Fibroblast of lung (primary cell): Measurements from ENCODE around the gene SRGAP1. TPM values are rescaled to one million over a fixed set of nuclear protein-coding genes. Genes with fewer than 3 reads are reported as not detected.
"Not testable (repeated sequence)": the region's sequence is repeated elsewhere in the genome, so short reads cannot be mapped to it uniquely, and the experiment has no call there.

Source experiments
- DNase-seq, 2 donors: peaks; one replicate each; pipeline versions ENCODE4 v3.0.0 to v3.0.0-alpha.2; 2010; ENCODE audit warnings: low read depth in 2 of 2
- H2AFZ ChIP-seq: 2 replicates; pipeline ENCODE4 v1.5.1; 2012; ENCODE audit warnings: low read length, control low read depth, inconsistent platforms
- H3K27ac ChIP-seq: 2 replicates; pipeline ENCODE4 v1.5.1; 2011; ENCODE audit warnings: low read length, control low read depth; ENCODE audit not compliant: insufficient read depth
- H3K27me3 ChIP-seq: 2 replicates; pipeline ENCODE4 v1.5.1; 2011; ENCODE audit warnings: mild to moderate bottlenecking, low read length; ENCODE audit not compliant: control insufficient read depth, insufficient read depth
- H3K36me3 ChIP-seq: 2 replicates; pipeline ENCODE4 v1.5.1; 2011; ENCODE audit warnings: low read length; ENCODE audit not compliant: control insufficient read depth, insufficient read depth
- H3K4me1 ChIP-seq: 2 replicates; pipeline ENCODE4 v1.5.1; 2011; ENCODE audit warnings: low read length; ENCODE audit not compliant: control insufficient read depth, insufficient read depth; ENCODE audit errors: extremely low read depth
- H3K4me2 ChIP-seq: 2 replicates; pipeline ENCODE4 v1.5.1; 2011; ENCODE audit warnings: low read length, control low read depth; ENCODE audit not compliant: insufficient read depth; ENCODE audit errors: extremely low read depth
- H3K4me3 ChIP-seq, 4 experiments: fragments of 200-600 bp in 1 of 4; sonication (generic) in 1 of 4; replicated peaks in 1 of 4; 2 replicates each; pipeline ENCODE4 v1.5.1; 2011 to 2016; ENCODE audit warnings: low read length in 4 of 4, low read depth in 3 of 4, mild to moderate bottlenecking in 3 of 4, control low read depth in 2 of 4, inconsistent platforms in 1 of 4, mixed read lengths in 1 of 4; ENCODE audit not compliant: insufficient read depth in 1 of 4; ENCODE audit errors: control extremely low read depth in 1 of 4
- H3K79me2 ChIP-seq: 2 replicates; pipeline ENCODE4 v1.5.1; 2012; ENCODE audit warnings: mild to moderate bottlenecking, low read length, inconsistent platforms; ENCODE audit not compliant: control insufficient read depth, insufficient read depth
- H3K9ac ChIP-seq: 2 replicates; pipeline ENCODE4 v1.5.1; 2011; ENCODE audit warnings: mild to moderate bottlenecking, low read length, control low read depth; ENCODE audit not compliant: insufficient read depth
- H3K9me3 ChIP-seq: 2 replicates; pipeline ENCODE4 v1.5.1; 2012; ENCODE audit warnings: low read depth, low read length; ENCODE audit not compliant: control insufficient read depth, insufficient read depth
- H4K20me1 ChIP-seq: 2 replicates; pipeline ENCODE4 v1.5.1; 2011; ENCODE audit warnings: low read length; ENCODE audit not compliant: control insufficient read depth, insufficient read depth; ENCODE audit errors: extremely low read depth
- EZH2 ChIP-seq: IDR thresholded peaks from 2 replicates; pipeline ENCODE4 v1.5.1; 2012; ENCODE audit warnings: low read length, control low read depth, mild to moderate bottlenecking; ENCODE audit errors: missing control alignments
- polyA plus RNA-seq, 2 donors: library from polyadenylated mRNA; depleted of rRNA in 1 of 2; stranded (reverse) in 1 of 2; unstranded in 1 of 2; fragments of >200 nt; gene quantifications; 2 replicates each; pipeline ENCODE4 v1.2.1, GENCODE V29; 2011 to 2012; ENCODE audit warnings: missing spikeins in 1 of 2
- total RNA-seq: library from RNA; depleted of rRNA; stranded (reverse); fragments of >200 nt; gene quantifications from 2 replicates; pipeline ENCODE4 v1.2.1, GENCODE V29; 2014
- TF ChIP-seq, protein P1 (sequence below), 2 donors: IDR thresholded peaks in 1 of 2; conservative IDR thresholded peaks in 1 of 2; 1 replicate in 1 of 2; 2 replicates in 1 of 2; pipeline ENCODE4 v1.5.1; 2011 to 2012; ENCODE audit warnings: low read length in 2 of 2, control low read depth in 1 of 2, inconsistent platforms in 1 of 2, low read depth in 1 of 2, mild to moderate bottlenecking in 1 of 2

SRGAP1 gene
- total and polyA plus RNA-seq, 2 donors (not counting 1 experiment from before 2014, with no cell fraction given): 18.9 to 30.2 TPM

DNA sequence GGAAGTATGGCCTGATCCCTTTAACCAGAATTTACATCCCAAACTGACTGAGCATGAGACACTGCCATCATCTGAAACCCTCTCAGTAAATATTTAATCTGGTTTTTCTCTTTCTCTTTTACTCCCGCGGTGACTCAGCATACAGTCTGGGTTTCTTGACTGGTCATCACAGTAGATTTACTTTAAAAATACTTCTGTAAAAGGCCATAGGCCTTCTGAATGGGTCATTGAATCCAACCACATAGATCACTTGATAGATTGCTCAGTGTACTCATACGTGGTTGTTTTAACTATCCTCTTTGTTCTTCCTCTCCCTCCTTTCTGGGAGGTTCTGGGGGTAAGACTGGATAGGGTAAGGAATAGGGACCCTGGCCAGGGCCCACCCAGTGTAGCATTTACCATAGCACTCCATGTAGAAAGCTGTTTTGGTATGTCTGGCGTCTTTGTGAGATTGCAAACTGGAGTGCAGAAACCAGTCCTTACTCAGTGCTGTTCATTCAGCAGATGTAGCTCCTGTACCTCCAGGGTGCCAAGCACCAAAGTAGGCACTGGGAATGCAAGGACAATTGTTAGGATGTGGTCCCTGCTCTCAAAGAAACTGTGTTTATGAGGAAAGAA lies 165.7 kb downstream of the SRGAP1 start:
- Histone ChIP-seq H3K9ac (no peak overlapping the region), H3K27ac (peak overlapping the region; percentile 75)

DNA sequence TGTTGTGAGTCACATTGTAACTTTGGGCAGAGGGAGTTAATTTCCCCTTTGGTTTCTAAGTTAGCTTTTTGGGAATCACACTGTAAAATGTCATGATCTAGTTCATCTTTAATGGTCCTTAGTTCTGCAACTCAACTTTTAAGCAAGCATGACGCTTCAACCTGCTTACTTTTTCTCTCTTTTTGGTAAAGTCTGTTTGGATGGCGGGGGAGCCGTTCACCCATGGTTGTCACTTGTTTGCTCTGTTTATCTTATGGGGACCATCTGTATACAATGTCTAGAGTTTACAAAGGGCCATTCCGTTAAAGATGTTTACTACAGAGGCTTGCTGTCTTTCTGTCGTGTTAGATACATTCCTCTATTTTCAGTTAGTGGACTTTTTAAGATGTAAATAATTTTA lies 172.0 kb downstream of the SRGAP1 start:
- Histone ChIP-seq H3K36me3 (no peaks in the 10 kb centered on the region), H3K27me3 (no peaks in the 10 kb centered on the region), H3K4me3 (no peak overlapping the region), H3K27ac (no peak overlapping the region), H4K20me1 (no peaks in the 10 kb centered on the region), H3K9me3 (no peaks in the 10 kb centered on the region), H3K4me1 (no peaks in the 10 kb centered on the region), H2AFZ (no peak overlapping the region), H3K4me2 (no peak overlapping the region), H3K79me2 (peaks cover 14% of the 10 kb centered on the region), H3K9ac (no peak overlapping the region)
- DNase-seq: no peak
- TF ChIP-seq, protein P1, sequence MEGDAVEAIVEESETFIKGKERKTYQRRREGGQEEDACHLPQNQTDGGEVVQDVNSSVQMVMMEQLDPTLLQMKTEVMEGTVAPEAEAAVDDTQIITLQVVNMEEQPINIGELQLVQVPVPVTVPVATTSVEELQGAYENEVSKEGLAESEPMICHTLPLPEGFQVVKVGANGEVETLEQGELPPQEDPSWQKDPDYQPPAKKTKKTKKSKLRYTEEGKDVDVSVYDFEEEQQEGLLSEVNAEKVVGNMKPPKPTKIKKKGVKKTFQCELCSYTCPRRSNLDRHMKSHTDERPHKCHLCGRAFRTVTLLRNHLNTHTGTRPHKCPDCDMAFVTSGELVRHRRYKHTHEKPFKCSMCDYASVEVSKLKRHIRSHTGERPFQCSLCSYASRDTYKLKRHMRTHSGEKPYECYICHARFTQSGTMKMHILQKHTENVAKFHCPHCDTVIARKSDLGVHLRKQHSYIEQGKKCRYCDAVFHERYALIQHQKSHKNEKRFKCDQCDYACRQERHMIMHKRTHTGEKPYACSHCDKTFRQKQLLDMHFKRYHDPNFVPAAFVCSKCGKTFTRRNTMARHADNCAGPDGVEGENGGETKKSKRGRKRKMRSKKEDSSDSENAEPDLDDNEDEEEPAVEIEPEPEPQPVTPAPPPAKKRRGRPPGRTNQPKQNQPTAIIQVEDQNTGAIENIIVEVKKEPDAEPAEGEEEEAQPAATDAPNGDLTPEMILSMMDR (conservative IDR thresholded peaks at IDR 0.05 in 1 of 2, IDR thresholded peaks at IDR 0.05 in 1 of 2; ENCODE audit: low read depth in 1 of 2, low read length in 2 of 2): no peak
- no peak for TF ChIP-seq EZH2

More for the DNA sequence above, 165.7 kb downstream of the SRGAP1 start:
- no peaks in the 10 kb centered on the region for H3K9me3 ChIP-seq
- TF ChIP-seq, protein P1 (conservative IDR thresholded peaks at IDR 0.05 in 1 of 2, IDR thresholded peaks at IDR 0.05 in 1 of 2; ENCODE audit: low read depth in 1 of 2, low read length in 2 of 2): no peak
- no peak for TF ChIP-seq EZH2
- no peaks in the 10 kb centered on the region for H4K20me1 ChIP-seq
- no peak overlapping the region for H2AFZ ChIP-seq
- no peak overlapping the region for H3K4me3 ChIP-seq
- no peaks in the 10 kb centered on the region for H3K36me3 ChIP-seq
- H3K27me3 ChIP-seq: no peaks in the 10 kb centered on the region
- peaks cover 20% of the 10 kb centered on the region for H3K4me1 ChIP-seq
- peak; percentile 79 to 95 for DNase-seq
- H3K4me2 ChIP-seq: peak overlapping the region; percentile 58
- peaks cover 21% of the 10 kb centered on the region for H3K79me2 ChIP-seq

DNA sequence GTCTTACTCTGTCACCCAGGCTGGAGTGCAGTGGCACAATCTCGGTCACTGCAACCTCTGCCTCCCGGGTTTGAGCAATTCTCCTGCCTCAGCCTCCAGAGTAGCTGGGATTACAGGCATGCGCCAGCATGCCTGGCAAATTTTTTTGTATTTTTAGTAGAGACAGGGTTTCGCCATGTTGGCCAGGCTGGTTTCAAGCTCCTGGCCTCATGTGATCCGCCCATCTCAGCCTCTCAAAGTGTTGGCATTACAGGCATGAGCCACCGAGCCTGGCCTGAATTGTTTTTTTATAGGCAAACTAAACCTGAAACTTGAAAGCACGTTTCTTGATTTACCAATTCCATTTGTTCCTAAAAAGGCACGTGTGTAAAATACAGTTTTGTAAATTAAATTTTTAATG lies 173.6 kb downstream of the SRGAP1 start:
- H3K36me3 ChIP-seq, H3K27ac ChIP-seq, H2AFZ ChIP-seq, H3K79me2 ChIP-seq, DNase-seq, H3K9ac ChIP-seq, H3K4me1 ChIP-seq, H3K27me3 ChIP-seq, H3K4me3 ChIP-seq, H3K4me2 ChIP-seq, H4K20me1 ChIP-seq, H3K9me3 ChIP-seq: not testable (repeated sequence)
